ENCODE results near the gene REN. TPM values are rescaled to one million over a fixed set of nuclear protein-coding genes. Genes with fewer than 3 reads are reported as not detected.

Gene REN
- total and polyA plus RNA-seq, 2 of the 13 experiments (the other 11 are each of a cell fraction or from before 2014, with no cell fraction given), result not detected

GRCh38 chr1:204145033-204145504 lies 21.1 kb downstream of the REN start (continued):
- TF ChIP-seq TERF1 (CRISPR knock-in tag; IDR thresholded peaks at IDR 0.05) (no peak), ZBTB14 (CRISPR knock-in tag; IDR thresholded peaks at IDR 0.05) (no peak), ASH2L (IDR thresholded peaks at IDR 0.05; ENCODE audit: insufficient read length, low read depth, low read length) (peak; percentile 47), PRDM4 (CRISPR knock-in tag; IDR thresholded peaks at IDR 0.05; ENCODE audit: borderline replicate concordance) (no peak), PHF21A (CRISPR knock-in tag; IDR thresholded peaks at IDR 0.05) (peak; percentile 97), ZXDC (CRISPR knock-in tag; IDR thresholded peaks at IDR 0.05) (no peak), CREM (IDR thresholded peaks at IDR 0.05) (peak; percentile 57; the same call in 1 of the 2 replicates), CREM (CRISPR knock-in tag; IDR thresholded peaks at IDR 0.05) (no peak), HIC2 (CRISPR knock-in tag; IDR thresholded peaks at IDR 0.05; ENCODE audit: low read depth) (peak; percentile 73; the same call in 1 of the 2 replicates), ZSCAN12 (CRISPR knock-in tag; IDR thresholded peaks at IDR 0.05) (no peak), ZFP36 (IDR thresholded peaks at IDR 0.05; ENCODE audit: borderline replicate concordance, low read depth, low read length, partially characterized antibody) (no peak), ZNF879 (CRISPR knock-in tag; IDR thresholded peaks at IDR 0.05) (no peak), ZBTB44 (CRISPR knock-in tag; IDR thresholded peaks at IDR 0.05) (no peak), ZBTB42 (CRISPR knock-in tag; IDR thresholded peaks at IDR 0.05) (no peak), ZNF124 (CRISPR knock-in tag; IDR thresholded peaks at IDR 0.05) (no peak), ZNF513 (CRISPR knock-in tag; conservative IDR thresholded peaks at IDR 0.05) (no peak)

Data from HepG2 (cell line).